Measurements from ENCODE around the gene RADIL. TPM values are rescaled to one million over a fixed set of nuclear protein-coding genes. Genes with fewer than 3 reads are reported as not detected.

Gene RADIL
- total and polyA plus RNA-seq, 3 donors from 2014 or later, result 24.3 to 29.7 (median 25.6) TPM

DNA sequence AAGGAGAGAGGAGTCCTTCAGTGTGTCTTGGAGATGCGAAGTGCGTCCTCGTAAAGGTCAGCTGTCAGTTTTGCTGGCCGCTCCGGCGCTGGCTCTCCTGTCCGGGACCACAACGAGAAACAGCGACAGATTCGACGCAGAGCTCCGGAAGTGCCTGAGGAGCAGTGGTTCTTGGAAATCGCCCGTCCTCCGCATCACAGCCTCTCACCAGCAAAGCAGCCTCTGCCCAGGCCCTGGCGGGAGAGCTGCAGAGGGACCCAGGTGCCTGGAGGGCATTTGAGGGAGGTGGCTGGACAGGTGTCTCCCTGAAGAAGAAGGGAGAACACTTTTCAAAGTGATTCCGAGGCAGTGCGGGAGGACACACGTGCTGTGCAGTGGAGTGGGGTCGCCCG lies 119.7 kb downstream of the RADIL start:
- WGBS, 2 donors, result 85 to 98% methylated on average over 6 to 21 of the region's 21 CpGs
- H3K4me3 ChIP-seq, result no peak overlapping the region
- DNase-seq, result no peak
- H3K4me1 ChIP-seq, result no peaks in the 10 kb centered on the region
- no peaks in the 10 kb centered on the region for H3K9me3 ChIP-seq
- no peaks in the 10 kb centered on the region for H3K27me3 ChIP-seq
- no peaks in the 10 kb centered on the region for H3K36me3 ChIP-seq (ENCODE audit: low read depth, missing control alignments)
- TF ChIP-seq POLR2A (IDR thresholded peaks at IDR 0.05), result no peak
- TF ChIP-seq, protein P1, sequence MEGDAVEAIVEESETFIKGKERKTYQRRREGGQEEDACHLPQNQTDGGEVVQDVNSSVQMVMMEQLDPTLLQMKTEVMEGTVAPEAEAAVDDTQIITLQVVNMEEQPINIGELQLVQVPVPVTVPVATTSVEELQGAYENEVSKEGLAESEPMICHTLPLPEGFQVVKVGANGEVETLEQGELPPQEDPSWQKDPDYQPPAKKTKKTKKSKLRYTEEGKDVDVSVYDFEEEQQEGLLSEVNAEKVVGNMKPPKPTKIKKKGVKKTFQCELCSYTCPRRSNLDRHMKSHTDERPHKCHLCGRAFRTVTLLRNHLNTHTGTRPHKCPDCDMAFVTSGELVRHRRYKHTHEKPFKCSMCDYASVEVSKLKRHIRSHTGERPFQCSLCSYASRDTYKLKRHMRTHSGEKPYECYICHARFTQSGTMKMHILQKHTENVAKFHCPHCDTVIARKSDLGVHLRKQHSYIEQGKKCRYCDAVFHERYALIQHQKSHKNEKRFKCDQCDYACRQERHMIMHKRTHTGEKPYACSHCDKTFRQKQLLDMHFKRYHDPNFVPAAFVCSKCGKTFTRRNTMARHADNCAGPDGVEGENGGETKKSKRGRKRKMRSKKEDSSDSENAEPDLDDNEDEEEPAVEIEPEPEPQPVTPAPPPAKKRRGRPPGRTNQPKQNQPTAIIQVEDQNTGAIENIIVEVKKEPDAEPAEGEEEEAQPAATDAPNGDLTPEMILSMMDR (IDR thresholded peaks at IDR 0.05), result no peak
- no peak overlapping the region for H3K27ac ChIP-seq
- intact Hi-C loops (cut with DNase I; ENCODE audit: low total_unique reads), result no loop called here

- H3K9me3 ChIP-seq, result no peaks in the 10 kb centered on the region
- intact Hi-C loops (cut with DNase I; ENCODE audit: low total_unique reads), result no loop called here
- no peaks in the 10 kb centered on the region for H3K27me3 ChIP-seq
- no peak overlapping the region for H3K4me3 ChIP-seq
- H3K27ac ChIP-seq, result no peak overlapping the region
- no peaks in the 10 kb centered on the region for H3K36me3 ChIP-seq (ENCODE audit: low read depth, missing control alignments)
- DNase-seq, result no peak
- TF ChIP-seq, protein P1 (IDR thresholded peaks at IDR 0.05), result no peak
- no peak for TF ChIP-seq POLR2A (IDR thresholded peaks at IDR 0.05)
- WGBS, 2 donors, result 94% methylated on average over 31 to 32 of the region's 32 CpGs
- H3K4me1 ChIP-seq, result no peaks in the 10 kb centered on the region
Measured at GRCh38 chr7:4763091-4763793, 120.3 kb downstream of the RADIL start.

DNA sequence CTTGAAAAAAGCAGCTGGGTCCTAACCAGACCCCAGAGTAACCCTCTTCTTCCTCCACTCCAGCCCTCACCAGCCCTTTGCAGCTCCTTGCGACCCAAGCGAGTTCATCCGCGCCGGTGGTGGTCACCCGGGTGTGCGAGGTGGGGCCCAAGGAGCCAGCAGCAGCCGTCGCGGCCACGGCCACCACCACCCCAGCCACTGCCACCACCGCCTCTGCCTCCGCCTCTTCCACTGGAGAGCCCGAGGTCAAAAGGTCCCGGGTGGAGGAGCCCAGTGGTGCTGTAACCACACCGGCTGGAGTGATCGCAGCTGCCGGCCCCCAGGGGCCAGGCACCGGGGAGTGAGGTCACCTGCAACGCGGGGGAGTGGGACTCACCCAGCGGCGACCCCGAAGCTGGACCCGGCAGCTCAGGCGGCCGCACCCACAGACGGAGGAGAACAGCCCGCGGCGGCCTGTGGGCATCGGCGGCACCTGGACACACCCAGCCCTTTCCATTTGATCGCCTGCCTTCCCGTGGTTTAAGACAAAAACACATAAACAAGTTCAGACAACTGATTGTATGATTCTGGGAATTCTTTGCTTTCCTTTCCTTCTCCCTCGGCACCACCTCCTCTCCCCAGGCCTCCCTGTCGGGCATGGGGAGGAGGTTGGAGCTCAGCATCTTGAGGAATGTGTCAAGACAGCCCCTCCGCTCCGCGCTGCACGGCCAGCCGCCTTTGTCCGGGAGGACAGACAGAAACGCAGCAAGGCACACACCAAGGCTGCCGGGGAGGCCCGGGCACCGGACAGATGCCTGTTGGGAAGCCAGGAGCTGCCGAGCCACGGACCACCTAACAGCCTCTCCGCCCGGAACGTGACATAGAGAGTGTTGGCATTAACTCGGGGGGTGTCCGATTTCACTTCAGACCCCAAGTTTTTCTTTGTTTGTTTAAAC lies 121.1 kb downstream of the RADIL start:
- DNase-seq, result no peak
- intact Hi-C loops (cut with DNase I; ENCODE audit: low total_unique reads), result no loop called here
- Histone ChIP-seq H3K36me3 (ENCODE audit: low read depth, missing control alignments) (no peaks in the 10 kb centered on the region), H3K27ac (no peak overlapping the region), H3K9me3 (no peaks in the 10 kb centered on the region), H3K4me1 (no peaks in the 10 kb centered on the region), H3K4me3 (no peak overlapping the region), H3K27me3 (no peaks in the 10 kb centered on the region)
- WGBS, 2 donors, result 89 to 92% methylated on average over 41 to 52 of the region's 54 CpGs
- no peak for TF ChIP-seq POLR2A (IDR thresholded peaks at IDR 0.05)
- TF ChIP-seq, protein P1 (IDR thresholded peaks at IDR 0.05), result no peak

DNA sequence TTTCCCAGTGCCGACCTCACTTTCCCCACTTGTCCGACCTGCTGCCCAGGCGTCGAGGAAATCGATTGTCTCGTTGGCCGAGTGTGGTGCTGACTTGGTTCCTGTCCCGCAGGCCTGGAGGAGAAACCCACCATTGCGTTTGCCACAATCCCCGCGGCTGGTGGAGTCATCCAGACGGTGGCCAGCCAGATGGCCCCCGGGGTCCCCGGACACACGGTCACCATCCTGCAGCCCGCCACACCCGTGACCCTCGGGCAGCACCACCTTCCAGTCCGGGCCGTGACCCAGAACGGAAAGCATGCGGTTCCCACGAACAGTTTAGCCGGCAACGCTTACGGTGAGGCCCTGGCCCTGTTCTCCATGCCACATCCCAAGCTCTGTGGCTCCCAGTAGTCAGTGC lies 122.6 kb downstream of the RADIL start:
- WGBS, 2 donors, result 86 to 95% methylated on average over 26 of the region's 26 CpGs
- Histone ChIP-seq H3K36me3 (ENCODE audit: low read depth, missing control alignments) (no peaks in the 10 kb centered on the region), H3K9me3 (no peaks in the 10 kb centered on the region), H3K4me1 (no peaks in the 10 kb centered on the region), H3K27me3 (no peaks in the 10 kb centered on the region), H3K4me3 (no peak overlapping the region), H3K27ac (no peak overlapping the region)
- no peak for TF ChIP-seq POLR2A (IDR thresholded peaks at IDR 0.05)
- TF ChIP-seq, protein P1 (IDR thresholded peaks at IDR 0.05), result no peak
- intact Hi-C loops (cut with DNase I; ENCODE audit: low total_unique reads), result no loop called here
- no peak for DNase-seq
